NCI-H187 (cell line): ENCODE measurements around the gene PDLIM4.

Source experiments
- DNase-seq, 2 experiments: peaks; one replicate each; lab custom pipeline; 2025; lab: John Stamatoyannopoulos, UW

The PDLIM4 gene, protein sequence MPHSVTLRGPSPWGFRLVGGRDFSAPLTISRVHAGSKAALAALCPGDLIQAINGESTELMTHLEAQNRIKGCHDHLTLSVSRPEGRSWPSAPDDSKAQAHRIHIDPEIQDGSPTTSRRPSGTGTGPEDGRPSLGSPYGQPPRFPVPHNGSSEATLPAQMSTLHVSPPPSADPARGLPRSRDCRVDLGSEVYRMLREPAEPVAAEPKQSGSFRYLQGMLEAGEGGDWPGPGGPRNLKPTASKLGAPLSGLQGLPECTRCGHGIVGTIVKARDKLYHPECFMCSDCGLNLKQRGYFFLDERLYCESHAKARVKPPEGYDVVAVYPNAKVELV

DNA sequence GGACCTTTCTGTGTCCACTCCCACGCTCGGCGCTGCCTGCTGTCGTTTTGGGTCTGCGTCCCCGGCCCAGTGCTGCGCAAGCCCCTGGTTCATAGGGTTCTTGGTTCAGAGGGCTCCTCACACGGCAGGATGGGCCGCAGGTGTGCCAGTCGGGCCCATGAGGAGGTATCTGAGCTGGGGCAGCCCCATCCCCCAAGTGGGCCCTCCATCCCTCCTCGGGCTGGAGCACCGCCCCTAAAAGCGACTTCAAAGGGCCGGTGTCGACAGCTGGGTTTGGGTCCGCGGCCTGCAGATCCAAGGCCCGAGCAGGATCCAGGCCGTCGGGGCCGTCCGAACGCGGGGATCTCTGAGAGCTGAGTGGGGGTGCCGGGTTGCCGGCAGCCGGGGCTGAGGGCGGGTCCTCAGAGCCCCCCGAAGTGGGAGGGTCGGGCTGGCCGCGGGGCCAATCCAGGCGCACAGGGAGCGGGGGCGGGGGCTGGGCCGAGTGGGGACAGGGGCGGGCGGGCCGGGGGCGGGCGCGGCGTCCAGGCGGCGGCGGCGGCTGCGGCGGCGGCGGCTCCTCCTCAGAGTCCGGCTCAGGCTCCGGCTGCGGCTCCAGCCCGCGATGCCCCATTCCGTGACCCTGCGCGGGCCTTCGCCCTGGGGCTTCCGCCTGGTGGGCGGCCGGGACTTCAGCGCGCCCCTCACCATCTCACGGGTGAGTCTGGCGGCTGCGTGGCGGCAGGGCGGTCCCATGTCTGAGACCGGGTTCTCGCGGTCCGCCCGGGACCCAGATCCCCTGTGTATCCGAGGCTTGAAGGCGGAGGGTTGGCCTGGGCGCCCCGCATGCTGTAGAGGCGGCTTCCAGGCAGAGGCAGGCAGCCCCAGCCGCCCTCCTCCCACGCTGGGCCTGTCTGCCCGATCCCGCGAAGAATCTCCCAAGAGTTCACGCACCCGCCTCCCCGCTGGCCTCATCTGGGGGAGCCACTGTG lies at the start of gene PDLIM4:
PDLIM4 (plus strand) TSS at position 566 of the 971 bp plus-strand sequence; CDS start at position 605, 39 bp downstream.
- DNase-seq, result no peak

- no peak for DNase-seq
Measured at GRCh38 chr5:132207778-132208177, 49.7 kb upstream of the PDLIM4 start.

DNA sequence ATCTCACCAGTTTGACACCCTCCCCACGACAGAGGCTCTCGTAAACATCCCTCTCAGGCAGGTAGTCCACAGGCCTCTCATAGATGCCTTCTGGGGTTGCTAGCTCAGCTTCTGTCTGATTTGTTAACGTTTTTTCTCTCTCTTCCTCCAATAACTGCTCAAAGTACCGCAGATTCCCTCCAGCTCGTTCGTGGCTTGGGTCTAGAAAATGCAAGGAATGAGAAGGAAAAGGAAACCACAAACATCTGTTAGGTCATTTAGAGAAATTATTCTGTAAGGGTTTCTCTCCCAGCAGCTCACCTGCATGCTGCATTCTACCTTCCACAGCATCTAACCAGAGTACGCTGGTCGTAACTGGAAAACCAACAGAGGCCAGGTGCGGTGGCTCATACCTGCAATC lies 48.4 kb upstream of the PDLIM4 start:
- DNase-seq, result no peak

- DNase-seq, result no peak
Measured at GRCh38 chr5:132209901-132210545, 47.5 kb upstream of the PDLIM4 start.

DNA sequence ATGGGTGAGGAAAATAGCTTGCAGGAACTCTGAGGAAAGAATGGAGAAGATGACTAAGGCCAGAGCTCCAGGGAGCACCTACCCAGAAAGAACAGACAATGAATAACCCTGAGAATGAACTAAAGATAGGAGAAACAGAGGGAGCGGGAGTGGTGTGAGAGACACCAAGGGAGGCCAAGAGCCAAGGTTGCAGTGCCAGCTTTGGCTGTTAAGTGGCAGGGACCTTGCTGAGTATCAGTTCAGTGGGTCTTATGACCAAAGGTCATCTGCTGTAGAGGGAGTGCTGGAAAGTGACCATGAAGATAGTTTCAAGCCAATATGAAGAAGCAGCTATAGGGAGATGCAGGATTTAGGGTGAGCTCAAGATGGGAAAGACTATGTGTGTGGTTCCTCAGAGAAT lies 46.6 kb upstream of the PDLIM4 start:
- no peak for DNase-seq

GRCh38 chr5:132211787-132212186 lies 45.7 kb upstream of the PDLIM4 start:
- no peak for DNase-seq

- no peak for DNase-seq
Measured at GRCh38 chr5:132213666-132214065, 43.8 kb upstream of the PDLIM4 start.

GRCh38 chr5:132214491-132214890 lies 43.0 kb upstream of the PDLIM4 start:
- no peak for DNase-seq

- no peak for DNase-seq
Measured at GRCh38 chr5:132215329-132215728, 42.2 kb upstream of the PDLIM4 start.

DNA sequence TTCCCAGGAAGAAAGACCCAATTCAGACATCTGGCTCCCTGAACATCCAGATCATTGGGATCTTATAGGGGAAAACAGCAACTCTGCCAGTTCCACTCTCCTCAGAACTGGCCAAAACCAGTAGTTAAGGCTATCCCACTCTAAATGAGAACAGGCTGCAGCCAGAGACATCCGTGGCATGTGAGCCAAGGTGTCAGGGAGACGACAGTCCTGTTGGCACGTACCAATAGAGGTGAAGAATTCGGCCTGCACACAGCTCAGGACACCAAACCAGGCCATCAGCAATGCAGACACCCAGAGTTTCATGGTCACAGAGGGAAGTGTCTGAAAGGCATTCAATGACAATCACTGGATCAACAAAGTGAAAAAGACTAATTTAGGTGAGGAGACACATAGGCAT lies 39.2 kb upstream of the PDLIM4 start:
- no peak for DNase-seq

DNA sequence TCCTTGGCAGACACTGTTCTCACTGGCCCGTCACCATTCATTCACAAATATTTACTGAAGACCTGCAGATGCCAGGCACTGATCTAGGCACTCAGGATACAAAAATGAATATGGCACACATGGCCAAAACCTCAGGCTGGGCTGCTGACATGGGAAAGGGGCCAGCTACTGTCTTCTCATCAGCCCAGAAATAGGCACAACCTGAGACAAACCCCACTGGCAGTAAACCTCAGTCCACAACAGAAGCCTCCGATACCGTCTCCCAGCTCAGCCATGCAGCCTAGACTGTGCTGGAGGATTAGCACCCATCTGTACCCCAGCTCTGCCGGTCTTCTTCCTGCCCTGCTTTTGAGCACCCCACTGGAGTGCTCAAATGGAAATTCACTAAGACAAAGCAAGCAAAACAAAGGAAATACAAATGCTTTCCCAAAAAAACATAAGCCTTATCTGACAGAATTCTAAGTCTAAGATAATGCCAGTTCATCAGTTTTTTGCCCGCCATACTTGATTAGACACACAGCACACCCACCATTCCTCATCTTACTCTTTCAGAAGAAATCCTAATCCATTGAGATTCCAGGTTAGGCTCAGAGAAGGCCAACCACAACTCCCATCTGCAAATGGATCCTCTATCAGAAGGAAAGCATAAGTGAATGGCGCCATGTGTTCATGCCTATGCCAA lies 38.1 kb upstream of the PDLIM4 start:
- DNase-seq, result no peak

DNA sequence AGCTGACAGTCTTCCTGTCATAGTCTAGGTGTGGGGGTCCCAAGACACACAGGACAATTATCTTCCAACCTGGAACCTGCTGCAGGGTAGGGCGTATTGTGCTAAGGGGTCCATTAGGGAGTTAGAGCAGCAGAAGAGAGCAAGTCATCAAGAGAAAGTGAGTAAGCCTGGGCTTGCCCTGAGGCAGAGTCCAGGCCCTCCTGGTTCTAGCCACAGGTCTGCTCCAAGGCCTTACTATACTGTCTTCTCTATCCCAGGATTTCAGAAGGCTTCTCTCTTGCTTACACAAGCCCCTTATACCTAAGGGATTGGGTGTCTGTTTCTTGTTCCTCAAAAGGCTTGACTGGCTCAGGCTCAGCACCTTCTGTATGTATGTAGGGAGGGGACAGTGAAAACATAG lies 37.5 kb upstream of the PDLIM4 start:
- no peak for DNase-seq

DNA sequence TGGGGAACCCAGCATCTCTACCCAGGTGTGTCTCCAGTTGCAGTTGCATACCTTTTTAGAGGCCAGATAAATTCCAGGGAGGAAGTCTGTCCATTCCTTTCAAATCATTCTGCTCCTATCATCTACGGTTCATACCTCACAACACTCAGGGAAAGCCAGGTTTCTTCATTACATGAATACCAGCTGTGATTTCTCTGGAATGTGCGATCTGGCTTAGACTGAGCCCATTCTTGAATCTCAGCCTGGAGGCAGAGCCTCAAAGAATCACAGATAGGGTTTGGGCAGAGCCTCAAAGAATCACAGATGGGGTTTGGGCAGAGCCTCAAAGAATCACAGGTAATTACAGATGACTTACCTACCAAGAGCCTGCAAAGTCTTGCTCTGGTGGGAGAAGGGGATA lies 37.0 kb upstream of the PDLIM4 start:
- DNase-seq, result no peak

- DNase-seq, result no peak
Measured at GRCh38 chr5:132221781-132222648, 35.5 kb upstream of the PDLIM4 start.

DNA sequence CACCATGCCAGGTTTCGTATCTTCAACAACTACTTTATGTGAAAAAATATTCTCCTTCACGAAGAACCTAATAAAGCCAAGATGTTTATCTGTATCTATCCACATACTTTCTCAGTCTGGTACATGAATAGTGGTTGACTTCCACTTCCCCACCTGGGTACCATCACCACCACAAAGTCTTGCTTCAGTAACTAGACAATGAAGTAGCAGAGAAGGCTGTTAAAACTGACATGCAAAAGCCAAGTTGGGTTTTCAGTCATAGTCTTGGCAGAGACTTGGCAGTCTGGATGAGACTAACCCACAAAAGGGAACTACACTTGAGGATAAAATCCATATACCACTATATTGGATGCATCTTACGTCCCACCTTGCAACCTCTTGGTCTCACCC lies 34.9 kb upstream of the PDLIM4 start:
- DNase-seq, result no peak

- DNase-seq, result no peak
Measured at GRCh38 chr5:132223861-132224260, 33.6 kb upstream of the PDLIM4 start.

DNA sequence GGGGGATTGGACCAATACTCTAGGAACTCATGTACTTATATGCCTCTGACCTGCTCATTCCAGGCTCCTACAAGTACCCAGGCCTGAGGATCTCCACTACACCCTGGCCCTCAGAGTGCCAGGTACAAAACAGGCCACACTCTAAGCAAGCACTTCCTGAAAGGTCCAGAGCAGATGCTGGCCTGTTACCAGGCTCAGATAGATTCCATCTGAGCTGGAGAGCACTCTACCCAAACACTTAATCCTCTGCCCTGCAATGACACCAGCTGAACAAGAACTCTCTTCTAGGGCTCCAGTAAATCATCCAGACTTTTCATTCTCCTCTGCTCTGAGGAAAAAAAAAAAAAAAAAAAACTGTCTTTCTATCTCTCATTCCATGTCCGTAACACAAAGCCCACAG lies 32.8 kb upstream of the PDLIM4 start:
- DNase-seq, result no peak

- DNase-seq, result peak; percentile 45 to 62
Measured at GRCh38 chr5:132225165-132226032, 32.1 kb upstream of the PDLIM4 start.

DNA sequence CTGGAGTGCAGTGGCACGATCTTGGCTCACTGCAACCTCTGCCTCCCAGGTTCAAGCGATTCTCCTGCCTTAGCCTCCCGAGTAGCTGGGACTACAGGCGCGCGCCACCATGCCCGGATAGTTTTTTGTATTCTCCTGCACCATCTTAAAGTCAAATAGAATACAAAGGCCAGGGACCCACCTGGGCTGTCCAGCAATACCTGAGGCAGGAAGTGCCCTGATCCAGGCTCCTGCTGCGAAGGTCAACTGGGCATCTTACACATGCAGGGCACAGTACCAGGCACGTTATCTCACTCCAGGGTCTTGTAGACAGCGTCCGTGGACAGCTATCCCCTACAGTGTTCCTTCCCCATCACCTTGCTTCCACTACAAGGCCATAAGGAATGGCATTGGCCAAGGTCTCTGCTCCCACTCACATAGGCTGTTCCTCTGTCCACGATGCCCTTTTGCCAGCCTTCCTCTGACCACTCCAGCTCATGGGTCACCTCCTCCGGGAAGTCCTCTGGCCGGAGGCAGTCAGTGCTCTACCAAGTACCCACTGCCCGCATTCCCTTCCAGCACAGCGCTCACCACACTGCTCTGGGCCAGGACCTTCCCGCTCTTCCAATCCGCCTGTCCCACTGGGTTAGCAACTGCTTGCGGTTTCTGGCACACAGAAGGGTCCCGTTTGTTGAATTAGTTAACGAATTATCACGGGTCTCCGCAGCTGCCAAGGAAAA lies 30.8 kb upstream of the PDLIM4 start:
- DNase-seq, result no peak

DNA sequence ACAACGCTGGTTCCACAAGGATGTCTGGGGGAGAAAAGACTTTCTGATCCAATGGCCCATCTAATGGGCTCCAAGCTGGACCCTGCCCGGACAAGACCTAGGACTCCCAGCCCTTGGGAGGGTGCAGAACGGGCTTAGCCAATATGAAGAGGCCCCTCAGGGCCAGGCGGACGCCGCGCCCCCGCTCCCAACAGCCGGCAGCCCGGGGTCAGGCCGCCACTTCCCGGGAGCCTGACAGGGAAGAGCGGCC lies 30.3 kb upstream of the PDLIM4 start:
- DNase-seq, result no peak
